GM21423 (cell line): ENCODE results near the gene DAP.
"Not testable (repeated sequence)": the region's sequence is repeated elsewhere in the genome, so short reads cannot be mapped to it uniquely, and the experiment has no call there.

Experiments used
- ATAC-seq: cut with Tn5 transposase; IDR thresholded peaks from one replicate; pipeline ENCODE4 v1.9.1; 2021; ENCODE audit warnings: mild to moderate bottlenecking, moderate library complexity; ENCODE audit not compliant: unreplicated experiment

The DAP gene

DNA sequence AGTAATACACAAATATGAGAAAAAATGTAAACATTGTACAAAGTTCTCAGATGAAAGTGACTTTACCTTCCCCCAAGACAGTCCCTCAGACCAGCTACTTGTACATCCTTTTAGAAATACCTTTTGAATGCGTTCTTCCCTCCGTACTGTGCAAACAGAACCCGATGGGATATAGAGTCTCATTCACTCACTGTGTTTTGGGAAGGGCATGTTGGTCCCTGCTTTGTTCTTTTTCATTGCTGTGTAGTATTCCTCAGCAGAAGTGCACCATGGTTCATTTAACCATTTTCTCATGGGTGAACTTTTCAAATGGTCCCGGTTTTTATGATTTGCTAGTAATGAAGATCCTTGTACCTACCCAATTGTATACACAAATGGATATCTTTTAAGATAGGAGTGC is 102.8 kb downstream of the DAP start:
- ATAC-seq = no peak

DNA sequence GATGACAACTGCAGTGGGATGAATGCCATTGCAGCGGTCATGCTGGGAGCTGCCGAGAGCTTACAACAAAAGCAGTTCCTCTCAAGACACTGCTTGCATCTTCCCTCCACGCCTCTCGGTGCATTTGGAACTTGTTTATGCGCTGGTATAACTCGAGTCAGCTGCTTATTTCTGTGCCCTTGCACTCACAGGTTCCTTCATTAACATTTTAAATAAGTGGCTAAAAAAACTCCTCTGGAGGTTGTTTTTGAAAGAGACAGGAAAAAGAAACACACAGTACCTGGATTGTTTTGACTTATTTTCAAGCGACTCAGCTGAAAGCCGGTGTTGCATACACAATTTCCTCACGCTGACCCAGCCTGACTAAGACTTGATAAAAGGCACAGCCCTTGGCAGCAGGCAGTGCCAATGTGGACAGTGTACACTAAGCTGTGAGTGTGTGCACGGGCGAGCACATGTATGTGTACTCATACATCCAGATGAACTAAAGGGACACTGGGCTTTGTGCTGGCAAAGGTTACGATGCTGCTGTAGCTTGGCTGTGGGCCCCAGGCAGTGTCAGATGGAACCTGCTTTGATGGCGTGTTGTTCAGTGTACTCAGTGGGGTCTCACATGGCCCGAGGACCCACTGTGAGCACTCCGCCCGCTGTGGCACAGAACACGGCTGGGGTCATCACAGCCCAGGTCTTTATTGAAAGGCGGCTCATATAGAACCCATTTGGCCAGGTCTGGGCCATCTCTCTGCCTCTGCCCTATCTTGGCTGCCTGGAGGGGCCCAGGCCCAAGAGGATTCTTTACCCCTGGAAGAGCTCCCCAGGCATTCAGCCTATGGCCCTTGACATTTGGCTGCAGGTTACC is 104.8 kb downstream of the DAP start:
- ATAC-seq = no peak

DNA sequence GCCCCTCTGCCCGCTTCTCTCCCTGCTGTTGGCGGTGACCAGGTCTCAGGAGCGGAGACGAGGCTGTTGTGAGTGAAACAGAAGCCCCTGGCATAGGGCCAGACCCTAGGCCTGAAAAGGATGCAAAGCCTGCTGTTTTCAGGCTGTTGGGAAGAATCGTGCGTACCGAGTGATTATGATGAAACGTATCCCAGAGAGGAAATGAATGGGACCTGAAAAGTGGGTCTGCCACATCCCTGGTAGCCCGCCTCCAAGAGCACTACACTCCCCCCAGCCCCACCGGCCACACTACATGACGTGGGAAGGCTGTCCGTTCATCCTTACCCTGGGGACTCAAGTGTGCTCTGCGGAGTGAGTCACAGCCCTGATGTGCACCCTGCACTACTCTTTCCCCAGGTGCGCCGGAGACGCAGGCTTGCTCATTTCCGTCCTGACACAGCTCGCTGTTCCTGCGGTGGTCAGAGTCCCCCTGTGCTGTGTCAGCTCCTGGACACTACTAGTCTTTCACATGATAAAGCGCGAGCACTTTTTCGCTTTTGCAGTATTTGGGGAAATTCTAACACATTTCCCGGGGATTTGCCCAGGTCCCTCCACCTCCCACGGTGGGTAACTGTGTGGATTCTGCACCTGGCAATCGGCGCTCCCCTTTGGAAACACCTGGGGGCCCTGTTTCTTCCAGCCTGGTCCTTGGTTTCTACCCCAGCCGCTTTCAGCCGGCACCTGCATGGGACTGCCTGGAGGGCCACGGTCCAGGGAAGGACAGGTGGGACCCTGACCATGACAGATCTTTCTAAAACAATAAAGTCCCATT is 105.7 kb downstream of the DAP start:
- no peak for ATAC-seq

DNA sequence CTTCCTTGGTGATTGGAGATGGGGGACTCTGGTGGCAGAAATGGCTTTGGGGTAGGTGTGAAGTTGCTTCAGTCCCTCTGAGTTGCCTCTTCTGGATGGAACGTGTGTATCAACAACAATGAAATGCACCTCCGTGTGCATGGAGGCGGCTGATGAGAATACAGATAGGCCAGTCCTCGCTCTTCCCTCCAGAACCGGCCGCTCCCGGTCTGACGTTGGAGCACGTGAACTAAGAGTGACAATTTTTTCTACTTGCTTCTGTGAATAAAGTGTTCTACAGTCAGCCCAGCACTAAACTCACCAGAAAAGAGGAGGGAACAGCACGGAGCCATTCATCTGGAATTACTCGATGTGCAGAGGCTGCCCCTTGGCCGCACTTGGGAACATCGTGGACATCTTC is 106.5 kb downstream of the DAP start:
- ATAC-seq = no peak

DNA sequence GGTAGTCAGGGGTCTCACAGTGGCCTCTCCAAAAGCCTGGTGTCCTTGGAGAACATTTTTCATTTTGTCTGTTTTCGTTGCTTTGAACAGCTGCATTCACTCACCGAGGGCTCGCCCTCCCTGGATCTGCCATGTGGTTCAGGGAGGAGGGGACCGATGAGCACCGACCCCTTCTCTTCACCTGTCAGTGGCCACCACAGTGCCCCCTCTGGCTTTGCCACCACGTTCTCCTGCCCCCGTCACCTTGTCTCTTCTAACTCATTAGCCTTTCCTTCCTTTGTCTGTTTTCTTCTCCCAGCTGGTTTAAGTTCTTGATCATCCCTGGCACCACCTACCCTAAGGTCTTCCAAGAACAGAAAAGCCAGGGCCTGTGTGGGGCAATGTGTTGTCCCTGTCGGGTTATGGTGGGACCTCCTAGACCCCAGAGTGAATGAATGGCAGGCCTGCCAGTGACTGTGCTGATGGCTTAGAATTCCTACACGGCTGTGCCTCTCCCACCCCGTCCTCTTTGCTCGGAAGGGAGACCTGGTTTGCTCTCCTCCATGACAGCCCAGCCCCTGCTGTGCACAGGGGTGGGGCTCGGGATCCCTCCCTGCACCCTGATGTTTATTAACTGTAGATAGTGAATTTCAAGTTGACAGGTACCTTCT is 107.2 kb downstream of the DAP start:
- ATAC-seq = no peak

DNA sequence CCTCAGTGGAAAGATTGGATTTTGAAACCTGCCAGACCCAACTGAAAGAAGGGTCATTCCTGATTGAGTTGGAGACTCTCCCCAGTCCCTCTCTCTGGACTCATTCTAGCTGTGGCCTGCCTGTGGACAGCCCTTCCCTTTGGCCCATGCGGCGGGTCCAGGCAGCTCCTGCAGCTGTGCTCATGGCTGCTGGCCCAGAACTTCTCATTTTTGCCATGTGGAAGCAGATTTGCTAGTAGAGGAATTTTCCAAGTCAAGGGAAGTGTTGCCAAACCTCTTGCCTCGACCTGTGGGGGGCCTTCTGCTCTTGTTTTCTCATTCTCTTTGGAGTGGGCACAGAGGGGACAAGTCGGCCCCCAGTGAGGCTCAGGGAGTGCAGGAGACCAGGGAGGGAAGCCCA is 108.0 kb downstream of the DAP start:
- ATAC-seq = no peak

DNA sequence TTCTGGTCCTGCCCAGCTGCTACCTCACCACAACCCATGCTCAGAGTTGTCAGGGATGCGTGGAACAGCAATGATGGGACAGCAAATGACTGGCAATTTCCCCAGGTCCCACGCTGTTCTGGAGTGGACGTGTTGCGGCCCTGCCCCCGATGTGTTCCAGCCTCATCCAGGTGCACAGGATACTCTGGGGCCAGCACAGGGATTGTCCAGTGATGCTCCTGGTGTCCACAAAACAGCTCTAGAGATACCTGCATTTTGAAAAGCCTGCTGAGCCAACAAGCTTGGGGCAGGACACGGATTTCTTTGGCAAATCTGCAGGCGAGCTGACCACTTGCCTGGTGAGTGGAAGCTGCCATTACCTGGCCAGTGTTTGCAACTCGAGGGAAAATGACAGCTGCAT is 108.4 kb downstream of the DAP start:
- no peak for ATAC-seq

DNA sequence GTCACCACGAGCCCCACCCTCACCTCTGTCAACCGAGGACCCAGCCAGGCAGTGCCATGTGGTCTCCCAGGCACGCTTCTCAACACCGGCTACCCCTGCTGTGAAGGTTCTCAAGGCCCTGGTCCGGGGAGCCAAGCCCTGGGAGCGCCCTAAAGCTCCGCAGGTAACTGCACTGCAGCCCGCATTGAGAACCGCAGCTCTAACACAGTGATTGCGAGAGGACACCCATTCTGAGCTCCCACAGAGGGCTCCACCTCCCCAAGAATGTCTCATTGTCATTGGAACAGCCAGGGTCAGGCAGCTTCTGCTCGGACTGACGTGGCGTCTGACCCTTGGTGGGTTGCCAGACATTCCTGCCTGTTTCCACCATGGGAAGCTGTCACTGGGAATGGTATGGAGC is 108.9 kb downstream of the DAP start:
- no peak for ATAC-seq

DNA sequence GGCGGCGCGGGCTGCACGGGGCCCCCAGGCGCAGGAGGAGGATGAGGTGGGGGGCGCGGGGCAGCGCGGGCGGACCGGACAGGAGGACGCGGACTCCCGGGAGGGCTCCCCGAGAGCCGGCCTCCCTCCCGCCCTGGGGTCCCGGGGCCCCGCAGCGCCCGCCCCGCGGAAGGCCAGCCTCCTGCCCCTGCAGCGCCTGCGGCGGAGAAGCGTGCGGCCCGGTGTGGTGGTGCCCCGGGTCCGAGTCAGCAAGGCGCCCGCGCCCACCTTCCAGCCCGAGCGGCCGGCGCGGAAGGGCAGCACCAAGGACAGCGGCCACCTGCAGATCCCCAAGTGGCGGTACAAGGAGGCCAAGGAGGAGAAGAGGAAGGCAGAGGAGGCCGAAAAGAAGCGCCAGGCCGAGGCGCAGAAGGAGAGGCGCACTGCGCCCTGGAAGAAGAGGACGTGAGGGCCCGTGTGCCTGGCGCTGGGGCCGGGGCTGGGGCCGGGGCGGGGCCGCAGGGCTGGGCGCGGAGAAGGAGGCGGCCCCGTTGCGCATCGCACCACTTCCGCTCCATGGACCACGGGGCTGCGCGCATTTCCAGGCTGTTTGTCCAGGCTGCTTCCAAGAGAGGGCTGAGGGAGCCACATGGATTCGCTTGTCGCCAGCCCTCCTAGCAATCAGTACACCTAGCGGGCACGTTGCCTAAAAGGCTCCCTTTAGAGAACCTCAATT is 111.2 kb downstream of the DAP start:
- no peak for ATAC-seq

DNA sequence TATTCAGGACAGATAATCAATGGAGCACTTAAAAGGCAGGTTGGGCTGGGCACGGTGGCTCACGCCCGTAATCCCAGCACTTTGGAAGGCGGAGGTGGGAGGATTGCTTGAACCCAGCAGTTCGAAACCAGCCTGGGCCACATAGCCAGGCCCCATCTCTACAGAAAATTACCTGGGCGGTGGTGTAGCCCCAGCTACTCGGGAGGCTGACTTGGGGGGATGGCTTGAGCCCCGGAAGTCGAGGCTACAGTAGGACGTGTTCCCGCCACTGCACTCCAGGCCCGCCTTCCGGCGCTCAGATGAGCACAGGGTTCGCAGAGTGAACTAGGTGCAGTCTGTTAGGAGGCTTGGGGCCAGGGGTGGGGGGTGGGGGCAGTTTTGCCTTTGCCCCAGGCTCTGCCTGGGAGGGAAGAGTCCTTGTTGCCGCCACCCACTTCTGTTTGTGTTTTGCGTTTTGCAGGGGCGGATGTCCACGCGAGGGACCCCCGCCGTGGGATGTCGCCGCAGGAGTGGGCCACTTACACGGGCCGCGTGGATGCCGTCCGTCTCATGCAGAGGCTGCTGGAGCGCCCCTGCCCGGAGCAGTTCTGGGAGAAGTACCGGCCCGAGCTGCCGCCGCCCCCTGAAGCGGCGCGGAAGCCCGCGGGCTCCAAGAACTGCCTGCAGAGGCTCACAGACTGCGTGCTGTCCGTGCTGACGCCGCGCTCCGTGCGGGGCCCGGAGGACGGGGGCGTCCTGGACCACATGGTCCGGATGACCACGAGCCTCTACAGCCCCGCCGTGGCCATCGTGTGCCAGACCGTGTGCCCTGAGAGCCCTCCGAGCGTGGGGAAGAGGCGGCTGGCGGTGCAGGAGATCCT is 112.0 kb downstream of the DAP start:
- ATAC-seq = no peak

DNA sequence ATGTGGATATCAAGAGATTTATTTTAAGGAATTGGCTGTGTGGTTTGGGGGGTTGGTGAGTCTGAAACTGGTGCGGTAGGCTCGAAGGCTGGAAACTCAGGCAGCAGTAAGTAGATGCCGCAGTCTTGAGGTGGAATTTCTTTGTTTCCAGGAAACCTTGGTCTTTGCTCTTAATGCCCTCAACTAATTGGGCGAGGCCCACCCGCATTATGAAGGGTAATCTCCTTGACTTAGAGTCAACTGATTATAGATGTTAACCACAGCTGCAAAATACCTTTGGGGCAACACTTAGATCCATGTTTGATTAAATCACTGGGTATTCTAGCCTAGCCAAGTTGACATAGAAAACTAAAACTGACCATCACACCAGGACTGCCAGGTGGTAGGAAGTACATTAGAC is 113.4 kb downstream of the DAP start:
- ATAC-seq = no peak

DNA sequence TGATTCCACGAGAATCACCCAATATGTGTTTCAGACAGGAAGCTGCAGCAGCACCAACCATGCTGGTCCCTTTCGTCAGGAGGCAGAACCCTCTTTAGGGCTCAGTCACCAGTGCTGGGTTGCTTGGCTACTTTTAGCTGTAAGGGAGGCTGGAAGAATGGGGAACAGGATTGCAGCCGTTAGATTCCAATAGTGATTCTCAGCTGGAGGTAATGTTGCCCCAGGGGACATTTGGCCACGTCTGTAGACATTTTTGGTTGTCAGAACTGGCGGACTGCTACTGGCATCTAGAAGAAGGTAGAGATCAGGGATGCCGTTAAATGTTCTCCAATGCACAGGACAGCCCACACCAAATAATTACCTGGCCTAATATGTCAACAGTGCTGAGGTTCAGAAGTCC is 115.4 kb downstream of the DAP start:
- no peak for ATAC-seq

DNA sequence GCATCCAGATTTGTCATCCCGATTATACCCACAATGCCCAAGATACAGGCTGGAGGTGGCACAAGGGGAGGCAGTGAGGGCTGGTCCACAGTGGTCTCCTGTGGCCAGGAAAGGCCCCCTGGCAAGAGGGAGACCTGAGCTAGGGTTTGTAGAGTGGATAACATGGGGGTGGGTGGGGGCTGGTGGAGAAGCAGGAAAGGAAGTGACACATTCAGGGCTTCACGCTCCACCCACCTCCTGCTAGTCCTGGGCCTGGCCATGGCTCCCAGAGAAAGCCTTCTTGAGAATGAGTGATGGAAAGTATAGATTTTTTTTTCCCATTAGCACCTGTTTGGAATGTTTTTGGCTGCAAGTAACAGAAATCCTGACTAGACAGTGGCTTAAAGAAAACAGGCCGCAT is 115.9 kb downstream of the DAP start:
- ATAC-seq = no peak

DNA sequence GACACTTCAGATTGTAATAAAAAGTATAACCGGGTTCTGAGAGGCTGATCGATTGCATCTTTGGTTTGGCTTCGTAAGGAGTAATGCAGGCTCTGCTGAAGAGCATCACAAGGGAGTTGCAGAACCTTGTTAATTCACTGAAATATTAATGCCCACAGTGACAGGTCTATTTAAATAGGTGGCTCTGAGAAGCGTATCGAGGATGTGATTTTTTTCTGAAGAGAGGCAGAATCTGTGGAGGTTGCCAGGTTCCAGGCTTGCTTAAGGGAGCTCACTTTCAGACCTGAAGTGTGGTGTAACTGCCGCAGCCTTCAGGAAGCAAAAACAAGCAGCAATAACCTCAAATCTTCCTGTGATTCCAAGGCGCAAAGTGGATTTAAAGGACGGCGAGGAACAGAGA is 116.8 kb downstream of the DAP start:
- no peak for ATAC-seq

DNA sequence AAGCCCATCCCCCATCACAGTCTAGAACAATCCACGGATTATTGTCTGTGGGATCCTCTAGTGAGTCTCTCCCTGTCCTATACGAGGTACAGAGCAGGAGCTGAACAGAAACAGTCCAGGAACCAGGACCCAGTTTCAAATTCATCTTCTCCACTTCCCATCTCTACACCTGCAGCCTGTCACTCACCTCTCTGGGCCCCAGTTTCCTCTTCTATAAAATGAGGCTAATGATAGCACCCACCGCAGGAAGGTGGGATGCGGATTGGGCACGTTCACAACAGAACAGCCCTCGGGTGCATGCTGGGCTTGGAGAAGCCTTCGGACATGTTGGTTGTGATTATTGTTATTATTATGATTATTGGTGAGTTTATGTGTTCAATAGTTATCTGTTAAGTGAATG is 118.7 kb downstream of the DAP start:
- no peak for ATAC-seq

DNA sequence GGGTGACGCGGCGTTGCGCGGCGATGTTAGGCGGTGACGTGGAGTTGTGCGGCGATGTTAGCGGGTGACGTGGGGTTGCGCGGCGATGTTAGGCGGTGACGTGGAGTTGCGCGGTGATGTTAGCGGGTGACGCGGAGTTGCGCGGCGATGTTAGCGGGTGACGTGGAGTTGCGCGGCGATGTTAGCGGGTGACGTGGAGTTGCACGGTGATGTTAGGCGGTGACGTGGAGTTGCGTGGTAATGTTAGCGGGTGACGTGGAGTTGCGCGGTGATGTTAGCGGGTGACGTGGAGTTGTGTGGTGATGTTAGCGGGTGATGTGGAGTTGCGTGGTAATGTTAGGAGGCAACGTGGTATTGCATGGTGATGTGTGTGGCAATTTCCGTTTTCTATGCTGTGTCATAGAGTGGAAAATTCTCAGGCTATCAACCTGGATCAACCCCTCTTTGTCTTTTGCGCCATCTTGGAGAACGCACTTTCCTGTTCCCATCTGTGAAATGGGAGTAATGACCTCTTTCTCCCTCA is 121.1 kb downstream of the DAP start:
- no peak for ATAC-seq

DNA sequence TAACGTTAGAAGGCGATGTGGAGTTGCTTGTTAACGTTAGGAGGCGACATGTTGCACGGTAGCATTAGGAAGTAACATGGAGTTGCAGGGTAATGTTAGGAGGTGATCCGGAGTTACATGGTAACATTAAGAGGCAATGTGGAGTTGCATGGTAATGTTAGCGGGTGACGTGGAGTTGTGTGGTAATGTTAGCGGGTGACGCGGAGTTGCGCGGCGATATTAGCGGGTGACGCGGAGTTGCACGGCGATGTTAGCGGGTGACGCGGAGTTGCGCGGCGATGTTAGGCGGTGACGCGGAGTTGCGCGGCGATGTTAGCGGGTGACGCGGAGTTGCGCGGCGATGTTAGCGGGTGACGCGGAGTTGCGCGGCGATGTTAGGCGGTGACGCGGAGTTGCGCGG is 122.3 kb downstream of the DAP start:
- not testable (repeated sequence) for ATAC-seq

DNA sequence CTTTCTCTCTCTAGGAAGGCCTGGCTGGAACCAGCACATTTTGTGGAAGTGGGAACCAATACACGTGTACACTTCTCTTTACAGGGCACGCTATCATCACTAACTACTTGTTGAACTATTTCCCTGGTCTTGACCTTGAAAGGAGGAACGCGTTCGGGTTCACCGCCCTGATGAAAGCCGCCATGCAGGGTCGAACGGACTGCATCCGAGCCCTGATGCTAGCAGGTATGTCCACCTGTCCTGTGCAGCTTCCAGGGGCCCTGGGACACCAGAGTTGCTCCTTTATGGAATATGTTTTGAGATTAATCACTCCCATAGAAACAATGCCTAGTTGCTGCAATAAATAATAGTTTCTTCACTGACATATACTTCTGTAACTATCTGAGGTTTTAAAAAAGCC is 123.1 kb downstream of the DAP start:
- ATAC-seq = no peak

DNA sequence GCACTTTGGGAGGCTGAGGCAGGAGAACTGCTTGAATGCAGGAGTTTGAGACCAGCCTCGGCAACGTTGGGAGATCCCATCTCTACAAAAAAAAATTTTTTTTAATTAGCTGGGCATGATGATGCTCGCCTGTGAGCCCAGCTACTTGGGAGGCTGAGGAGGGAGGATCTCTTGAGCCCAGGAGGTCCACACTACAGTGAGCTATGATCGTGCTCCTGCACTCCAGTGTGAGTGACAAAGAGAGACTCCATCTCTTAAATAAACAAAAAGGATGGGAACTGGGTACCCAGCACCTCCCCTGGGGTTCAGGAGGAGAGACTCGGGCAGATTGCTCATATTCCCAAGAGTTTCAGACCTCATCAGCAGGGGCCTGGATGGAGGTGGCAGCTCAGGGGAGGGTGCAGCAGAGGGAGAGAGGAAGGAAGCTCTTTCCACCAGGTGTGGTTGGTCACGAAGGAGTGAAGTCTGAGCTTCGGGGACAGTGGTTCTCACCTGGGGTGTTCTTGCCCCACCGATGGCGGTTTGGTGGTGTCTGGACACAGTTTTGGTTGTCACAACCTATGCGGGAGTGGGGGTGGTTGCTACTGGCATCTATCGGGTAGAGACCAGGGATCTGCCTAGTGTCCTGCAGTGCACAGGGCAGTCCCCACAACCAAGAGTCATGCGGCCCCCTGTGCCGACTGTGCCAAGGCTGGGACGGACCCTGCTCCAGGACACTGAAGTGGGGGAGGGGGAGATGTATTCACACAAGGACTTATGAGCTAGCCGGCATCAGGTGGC is 124.5 kb downstream of the DAP start:
- ATAC-seq = no peak
